K562 (cell line): ENCODE measurements around the gene SCAMP3. TPM values are rescaled to one million over a fixed set of nuclear protein-coding genes. Genes with fewer than 3 reads are reported as not detected.

Experiments used
- CBX2 ChIP-seq: fragments of 200-600 bp; sonication (generic); IDR thresholded peaks from one replicate; pipeline ENCODE4 v1.6.1; 2012; ENCODE audit warnings: mild to moderate bottlenecking, low read length, inconsistent platforms; ENCODE audit not compliant: insufficient read depth, poor library complexity, severe bottlenecking
- MAFK ChIP-seq: IDR thresholded peaks from 2 replicates; pipeline ENCODE4 v1.6.1; 2011; ENCODE audit warnings: low read length, improper control_type of control experiment
- RBM17 ChIP-seq: fragments of 200-400 bp; formaldehyde crosslinking; IDR thresholded peaks from 2 replicates; pipeline ENCODE4 v1.6.1; 2017; ENCODE audit warnings: low read depth, mild to moderate bottlenecking, low read length, borderline replicate concordance
- TAF15 ChIP-seq: fragments of 200-400 bp; formaldehyde crosslinking; IDR thresholded peaks from 2 replicates; pipeline ENCODE4 v1.6.1; 2017; ENCODE audit warnings: mild to moderate bottlenecking, low read depth, low read length, moderate library complexity
- YBX1 ChIP-seq: fragments of 450-650 bp; IDR thresholded peaks from 2 replicates; pipeline ENCODE4 v1.7.1; 2016; ENCODE audit warnings: mild to moderate bottlenecking
- polyA plus RNA-seq, 8 experiments: library from polyadenylated mRNA; depleted of rRNA in 4 of 8; stranded (reverse) in 5 of 8; unstranded in 3 of 8; fragments of >200 nt; fragmentation: Nextera tagmentation in 2 of 8; fragmentation: Illumina TruSeq in 1 of 8; extraction: Ambion mirVana in 2 of 8; extraction: Trizol in 1 of 8; gene quantifications; 2 replicates each; pipeline versions ENCODE4 v1.2.1 to v1.2.3, GENCODE V29; 2011 to 2014; ENCODE audit warnings: inconsistent platforms in 1 of 8, missing spikeins in 1 of 8
- total RNA-seq, 7 experiments: library from RNA; depleted of rRNA in 6 of 7; stranded (reverse); fragments of >200 nt in 6 of 7; fragmentation: Illumina TruSeq in 2 of 7; extraction: Trizol in 2 of 7; gene quantifications; 2 replicates each; pipeline versions ENCODE4 v1.2.1 to v1.2.3, GENCODE V29; 2011 to 2021; ENCODE audit warnings: low replicate concordance in 1 of 7
- TF ChIP-seq, protein P1 (sequence below): fragments of 450-650 bp; IDR thresholded peaks from 2 replicates; pipeline ENCODE4 v1.6.1; 2016; ENCODE audit warnings: low read depth
- TF ChIP-seq, protein P2 (sequence below): IDR thresholded peaks from 2 replicates; pipeline ENCODE4 v1.6.1; 2011; ENCODE audit not compliant: insufficient read length; ENCODE audit errors: extremely low read depth
- TF ChIP-seq, protein P3 (sequence below): fragments of 200-400 bp; formaldehyde crosslinking; IDR thresholded peaks from 2 replicates; pipeline ENCODE4 v1.6.1; 2017; ENCODE audit warnings: mild to moderate bottlenecking, low read depth, low read length, moderate library complexity
- TF ChIP-seq, protein P4 (sequence below): fragments of 450-650 bp; formaldehyde crosslinking; IDR thresholded peaks from 2 replicates; pipeline ENCODE4 v1.4.0; 2020; ENCODE audit warnings: mild to moderate bottlenecking, moderate library complexity
- TF ChIP-seq, protein P5 (sequence below): fragments of 450-650 bp; IDR thresholded peaks from 2 replicates; pipeline ENCODE4 v1.6.1; 2016; ENCODE audit warnings: low read depth, mild to moderate bottlenecking, moderate library complexity
- TF ChIP-seq, protein P6 (sequence below): fragments of 450-650 bp; IDR thresholded peaks from 2 replicates; pipeline ENCODE4 v1.6.1; 2014; ENCODE audit warnings: low read depth, mild to moderate bottlenecking, moderate library complexity, borderline replicate concordance

The SCAMP3 gene
- total and polyA plus RNA-seq, 9 of the 15 experiments (the other 6 are each of a cell fraction or from before 2014, with no cell fraction given): 14.2 to 131 (median 86.1) TPM

DNA sequence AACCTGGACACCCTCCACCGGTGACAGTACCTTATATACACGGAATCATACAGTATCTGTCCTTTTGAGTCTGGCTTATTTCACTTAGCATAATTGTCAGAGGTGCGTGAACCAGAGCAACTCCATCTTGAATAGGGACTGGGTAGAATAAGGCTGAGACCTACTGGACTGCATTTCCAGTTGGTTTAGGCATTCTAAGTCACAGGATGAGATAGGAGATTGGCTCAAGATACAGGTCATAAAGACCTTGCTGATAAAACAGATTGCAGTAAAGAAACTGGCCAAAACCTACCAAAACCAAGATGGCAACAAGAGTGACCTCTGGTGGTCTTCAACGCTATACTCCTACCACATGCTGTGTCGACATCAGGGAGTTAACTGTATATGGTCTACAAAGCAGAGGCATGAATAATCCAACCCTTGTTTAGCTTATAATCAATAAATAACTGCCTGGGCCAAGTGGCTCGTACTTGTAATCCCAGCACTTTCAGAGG, 45.1 kb upstream of the SCAMP3 start (continued):
- TF ChIP-seq, protein P1, sequence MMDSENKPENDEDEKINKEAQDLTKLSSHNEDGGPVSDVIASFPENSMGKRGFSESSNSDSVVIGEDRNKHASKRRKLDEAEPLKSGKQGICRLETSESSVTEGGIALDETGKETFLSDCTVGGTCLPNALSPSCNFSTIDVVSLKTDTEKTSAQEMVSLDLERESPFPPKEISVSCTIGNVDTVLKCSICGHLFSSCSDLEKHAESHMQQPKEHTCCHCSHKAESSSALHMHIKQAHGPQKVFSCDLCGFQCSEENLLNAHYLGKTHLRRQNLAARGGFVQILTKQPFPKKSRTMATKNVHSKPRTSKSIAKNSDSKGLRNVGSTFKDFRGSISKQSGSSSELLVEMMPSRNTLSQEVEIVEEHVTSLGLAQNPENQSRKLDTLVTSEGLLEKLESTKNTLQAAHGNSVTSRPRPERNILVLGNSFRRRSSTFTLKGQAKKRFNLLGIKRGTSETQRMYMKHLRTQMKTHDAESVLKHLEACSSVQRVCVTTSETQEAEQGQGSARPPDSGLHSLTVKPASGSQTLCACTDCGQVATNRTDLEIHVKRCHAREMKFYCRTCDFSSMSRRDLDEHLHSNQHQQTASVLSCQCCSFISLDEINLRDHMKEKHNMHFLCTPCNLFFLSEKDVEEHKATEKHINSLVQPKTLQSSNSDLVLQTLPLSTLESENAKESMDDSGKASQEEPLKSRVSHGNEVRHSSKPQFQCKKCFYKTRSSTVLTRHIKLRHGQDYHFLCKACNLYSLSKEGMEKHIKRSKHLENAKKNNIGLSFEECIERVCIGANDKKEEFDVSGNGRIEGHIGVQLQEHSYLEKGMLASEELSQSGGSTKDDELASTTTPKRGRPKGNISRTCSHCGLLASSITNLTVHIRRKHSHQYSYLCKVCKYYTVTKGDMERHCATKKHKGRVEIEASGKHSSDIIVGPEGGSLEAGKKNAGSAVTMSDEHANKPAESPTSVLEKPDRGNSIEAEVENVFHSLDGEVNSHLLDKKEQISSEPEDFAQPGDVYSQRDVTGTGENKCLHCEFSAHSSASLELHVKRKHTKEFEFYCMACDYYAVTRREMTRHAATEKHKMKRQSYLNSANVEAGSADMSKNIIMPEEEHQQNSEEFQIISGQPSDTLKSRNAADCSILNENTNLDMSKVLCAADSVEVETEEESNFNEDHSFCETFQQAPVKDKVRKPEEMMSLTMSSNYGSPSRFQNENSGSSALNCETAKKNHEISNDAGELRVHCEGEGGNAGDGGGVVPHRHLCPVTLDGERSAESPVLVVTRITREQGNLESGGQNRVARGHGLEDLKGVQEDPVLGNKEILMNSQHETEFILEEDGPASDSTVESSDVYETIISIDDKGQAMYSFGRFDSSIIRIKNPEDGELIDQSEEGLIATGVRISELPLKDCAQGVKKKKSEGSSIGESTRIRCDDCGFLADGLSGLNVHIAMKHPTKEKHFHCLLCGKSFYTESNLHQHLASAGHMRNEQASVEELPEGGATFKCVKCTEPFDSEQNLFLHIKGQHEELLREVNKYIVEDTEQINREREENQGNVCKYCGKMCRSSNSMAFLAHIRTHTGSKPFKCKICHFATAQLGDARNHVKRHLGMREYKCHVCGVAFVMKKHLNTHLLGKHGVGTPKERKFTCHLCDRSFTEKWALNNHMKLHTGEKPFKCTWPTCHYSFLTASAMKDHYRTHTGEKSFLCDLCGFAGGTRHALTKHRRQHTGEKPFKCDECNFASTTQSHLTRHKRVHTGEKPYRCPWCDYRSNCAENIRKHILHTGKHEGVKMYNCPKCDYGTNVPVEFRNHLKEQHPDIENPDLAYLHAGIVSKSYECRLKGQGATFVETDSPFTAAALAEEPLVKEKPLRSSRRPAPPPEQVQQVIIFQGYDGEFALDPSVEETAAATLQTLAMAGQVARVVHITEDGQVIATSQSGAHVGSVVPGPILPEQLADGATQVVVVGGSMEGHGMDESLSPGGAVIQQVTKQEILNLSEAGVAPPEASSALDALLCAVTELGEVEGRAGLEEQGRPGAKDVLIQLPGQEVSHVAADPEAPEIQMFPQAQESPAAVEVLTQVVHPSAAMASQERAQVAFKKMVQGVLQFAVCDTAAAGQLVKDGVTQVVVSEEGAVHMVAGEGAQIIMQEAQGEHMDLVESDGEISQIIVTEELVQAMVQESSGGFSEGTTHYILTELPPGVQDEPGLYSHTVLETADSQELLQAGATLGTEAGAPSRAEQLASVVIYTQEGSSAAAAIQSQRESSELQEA: no peak
- TF ChIP-seq, protein P2, sequence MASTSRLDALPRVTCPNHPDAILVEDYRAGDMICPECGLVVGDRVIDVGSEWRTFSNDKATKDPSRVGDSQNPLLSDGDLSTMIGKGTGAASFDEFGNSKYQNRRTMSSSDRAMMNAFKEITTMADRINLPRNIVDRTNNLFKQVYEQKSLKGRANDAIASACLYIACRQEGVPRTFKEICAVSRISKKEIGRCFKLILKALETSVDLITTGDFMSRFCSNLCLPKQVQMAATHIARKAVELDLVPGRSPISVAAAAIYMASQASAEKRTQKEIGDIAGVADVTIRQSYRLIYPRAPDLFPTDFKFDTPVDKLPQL: no peak
- TF ChIP-seq, protein P3, sequence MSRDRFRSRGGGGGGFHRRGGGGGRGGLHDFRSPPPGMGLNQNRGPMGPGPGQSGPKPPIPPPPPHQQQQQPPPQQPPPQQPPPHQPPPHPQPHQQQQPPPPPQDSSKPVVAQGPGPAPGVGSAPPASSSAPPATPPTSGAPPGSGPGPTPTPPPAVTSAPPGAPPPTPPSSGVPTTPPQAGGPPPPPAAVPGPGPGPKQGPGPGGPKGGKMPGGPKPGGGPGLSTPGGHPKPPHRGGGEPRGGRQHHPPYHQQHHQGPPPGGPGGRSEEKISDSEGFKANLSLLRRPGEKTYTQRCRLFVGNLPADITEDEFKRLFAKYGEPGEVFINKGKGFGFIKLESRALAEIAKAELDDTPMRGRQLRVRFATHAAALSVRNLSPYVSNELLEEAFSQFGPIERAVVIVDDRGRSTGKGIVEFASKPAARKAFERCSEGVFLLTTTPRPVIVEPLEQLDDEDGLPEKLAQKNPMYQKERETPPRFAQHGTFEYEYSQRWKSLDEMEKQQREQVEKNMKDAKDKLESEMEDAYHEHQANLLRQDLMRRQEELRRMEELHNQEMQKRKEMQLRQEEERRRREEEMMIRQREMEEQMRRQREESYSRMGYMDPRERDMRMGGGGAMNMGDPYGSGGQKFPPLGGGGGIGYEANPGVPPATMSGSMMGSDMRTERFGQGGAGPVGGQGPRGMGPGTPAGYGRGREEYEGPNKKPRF: no peak
- TF ChIP-seq, protein P4, sequence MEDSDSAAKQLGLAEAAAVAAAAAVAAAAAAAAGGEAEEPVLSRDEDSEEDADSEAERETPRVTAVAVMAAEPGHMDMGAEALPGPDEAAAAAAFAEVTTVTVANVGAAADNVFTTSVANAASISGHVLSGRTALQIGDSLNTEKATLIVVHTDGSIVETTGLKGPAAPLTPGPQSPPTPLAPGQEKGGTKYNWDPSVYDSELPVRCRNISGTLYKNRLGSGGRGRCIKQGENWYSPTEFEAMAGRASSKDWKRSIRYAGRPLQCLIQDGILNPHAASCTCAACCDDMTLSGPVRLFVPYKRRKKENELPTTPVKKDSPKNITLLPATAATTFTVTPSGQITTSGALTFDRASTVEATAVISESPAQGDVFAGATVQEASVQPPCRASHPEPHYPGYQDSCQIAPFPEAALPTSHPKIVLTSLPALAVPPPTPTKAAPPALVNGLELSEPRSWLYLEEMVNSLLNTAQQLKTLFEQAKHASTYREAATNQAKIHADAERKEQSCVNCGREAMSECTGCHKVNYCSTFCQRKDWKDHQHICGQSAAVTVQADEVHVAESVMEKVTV (CRISPR knock-in tag): peak; percentile 16; the same call in 1 of the 2 replicates
- TF ChIP-seq, protein P5, sequence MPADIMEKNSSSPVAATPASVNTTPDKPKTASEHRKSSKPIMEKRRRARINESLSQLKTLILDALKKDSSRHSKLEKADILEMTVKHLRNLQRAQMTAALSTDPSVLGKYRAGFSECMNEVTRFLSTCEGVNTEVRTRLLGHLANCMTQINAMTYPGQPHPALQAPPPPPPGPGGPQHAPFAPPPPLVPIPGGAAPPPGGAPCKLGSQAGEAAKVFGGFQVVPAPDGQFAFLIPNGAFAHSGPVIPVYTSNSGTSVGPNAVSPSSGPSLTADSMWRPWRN: no peak
- no peak for TF ChIP-seq TAF15
- TF ChIP-seq CBX2: no peak
- TF ChIP-seq MAFK: no peak
- no peak for TF ChIP-seq RBM17
- TF ChIP-seq, protein P6, sequence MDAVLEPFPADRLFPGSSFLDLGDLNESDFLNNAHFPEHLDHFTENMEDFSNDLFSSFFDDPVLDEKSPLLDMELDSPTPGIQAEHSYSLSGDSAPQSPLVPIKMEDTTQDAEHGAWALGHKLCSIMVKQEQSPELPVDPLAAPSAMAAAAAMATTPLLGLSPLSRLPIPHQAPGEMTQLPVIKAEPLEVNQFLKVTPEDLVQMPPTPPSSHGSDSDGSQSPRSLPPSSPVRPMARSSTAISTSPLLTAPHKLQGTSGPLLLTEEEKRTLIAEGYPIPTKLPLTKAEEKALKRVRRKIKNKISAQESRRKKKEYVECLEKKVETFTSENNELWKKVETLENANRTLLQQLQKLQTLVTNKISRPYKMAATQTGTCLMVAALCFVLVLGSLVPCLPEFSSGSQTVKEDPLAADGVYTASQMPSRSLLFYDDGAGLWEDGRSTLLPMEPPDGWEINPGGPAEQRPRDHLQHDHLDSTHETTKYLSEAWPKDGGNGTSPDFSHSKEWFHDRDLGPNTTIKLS: no peak
- no peak for TF ChIP-seq YBX1
